Activated T-cell treated with anti-CD3 and anti-CD28 coated beads, Interleukin-2, amount 50 U/mL, for 24 hours (primary cell): Measurements from ENCODE around the gene PEX7.
A peak's percentile ranks its signal among the peaks of the same experiment; 100 is the strongest.
"Not testable (repeated sequence)": the region's sequence is repeated elsewhere in the genome, so short reads cannot be mapped to it uniquely, and the experiment has no call there.

Experiments used
- DNase-seq: peaks from one replicate; pipeline ENCODE4 v3.0.0-alpha.2; 2020
- H3K27ac Mint-ChIP-seq: 2 replicates; pipeline ENCODE4 v1.8.0; 2020; ENCODE audit warnings: mild to moderate bottlenecking, mixed read lengths
- H3K27me3 Mint-ChIP-seq: 2 replicates; pipeline ENCODE4 v1.8.0; 2020; ENCODE audit warnings: mixed read lengths
- H3K36me3 Mint-ChIP-seq: 2 replicates; pipeline ENCODE4 v1.8.0; 2020; ENCODE audit warnings: low read depth, mixed read lengths
- H3K4me1 Mint-ChIP-seq: 2 replicates; pipeline ENCODE4 v1.8.0; 2020; ENCODE audit warnings: low read depth, mixed read lengths
- H3K4me3 Mint-ChIP-seq: 2 replicates; pipeline ENCODE4 v1.8.0; 2020; ENCODE audit warnings: mild to moderate bottlenecking, moderate library complexity, mixed read lengths
- H3K9me3 Mint-ChIP-seq: 2 replicates; pipeline ENCODE4 v1.8.0; 2020; ENCODE audit warnings: mixed read lengths

Gene PEX7

DNA sequence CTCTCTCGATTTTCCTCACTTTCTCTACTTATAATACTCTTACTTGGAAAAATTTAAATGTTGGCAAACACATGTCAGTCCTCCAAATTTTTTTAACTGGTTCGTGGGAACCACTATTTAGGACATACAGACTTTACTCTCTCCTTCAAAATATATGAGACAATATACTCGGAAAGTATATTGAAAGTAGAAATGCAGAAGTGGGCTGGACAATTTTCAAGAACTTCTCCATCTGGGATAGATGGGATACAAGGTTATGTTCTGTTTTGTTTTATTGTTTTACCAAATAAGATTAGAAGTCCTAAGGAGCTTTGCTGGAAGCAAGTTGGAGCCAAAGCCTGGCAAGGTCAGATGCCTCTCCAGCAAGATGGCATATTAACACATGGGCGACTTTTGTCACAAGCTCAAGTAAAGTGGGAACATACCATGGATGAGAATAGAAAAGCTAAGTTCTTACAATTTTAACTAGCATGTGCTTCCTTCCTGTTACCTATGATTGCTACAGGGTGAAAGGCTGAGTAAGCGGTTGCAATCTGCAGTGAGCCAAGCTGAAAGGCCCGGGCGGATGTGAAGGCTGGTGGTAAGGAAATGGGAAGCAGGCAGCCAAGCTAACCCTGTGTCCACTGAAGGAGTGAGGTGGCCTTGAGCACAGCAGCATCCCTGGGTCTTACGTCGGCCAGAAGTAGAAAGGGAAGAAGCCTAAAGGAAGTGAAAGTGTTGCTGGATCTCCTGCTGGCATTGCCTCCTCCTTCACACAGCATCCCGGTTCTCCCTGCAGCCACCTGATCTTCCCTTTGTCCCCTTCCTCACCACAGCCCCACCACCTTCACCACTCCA, 37.3 kb upstream of the PEX7 start:
- peak; percentile 52 for DNase-seq
- H3K4me3 Mint-ChIP-seq = peak overlapping the region; percentile 63

DNA sequence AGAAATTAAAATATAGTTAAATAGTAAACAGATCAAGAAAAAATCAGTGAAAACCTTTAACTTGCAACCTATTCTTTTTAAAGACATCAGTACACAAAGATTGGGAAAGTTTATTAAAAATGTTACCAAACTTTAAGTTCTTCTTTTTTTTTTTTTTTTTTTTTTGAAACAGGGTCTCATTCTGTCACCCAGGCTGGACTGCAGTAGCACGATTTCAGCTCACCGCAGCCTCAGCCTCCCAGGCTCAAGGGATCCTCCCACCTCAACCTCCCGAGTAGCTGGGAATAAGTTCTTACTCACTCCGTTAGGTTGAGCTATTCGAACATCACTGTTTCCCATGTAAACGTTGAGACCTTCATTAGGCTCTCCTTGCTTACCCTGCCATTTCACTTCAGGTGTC, 35.7 kb upstream of the PEX7 start:
- H3K27me3 Mint-ChIP-seq = no peaks in the 10 kb centered on the region
- H3K27ac Mint-ChIP-seq = no peak overlapping the region
- H3K36me3 Mint-ChIP-seq = peaks cover 21% of the 10 kb centered on the region
- no peak overlapping the region for H3K4me3 Mint-ChIP-seq
- no peaks in the 10 kb centered on the region for H3K9me3 Mint-ChIP-seq
- H3K4me1 Mint-ChIP-seq = peaks cover 86% of the 10 kb centered on the region
- no peak for DNase-seq

More for the DNA sequence above, 37.3 kb upstream of the PEX7 start:
- Mint-ChIP-seq H3K9me3 (no peaks in the 10 kb centered on the region), H3K27ac (peak overlapping the region; percentile 90), H3K36me3 (peaks cover 18% of the 10 kb centered on the region), H3K27me3 (no peaks in the 10 kb centered on the region), H3K4me1 (peaks cover 76% of the 10 kb centered on the region)

DNA sequence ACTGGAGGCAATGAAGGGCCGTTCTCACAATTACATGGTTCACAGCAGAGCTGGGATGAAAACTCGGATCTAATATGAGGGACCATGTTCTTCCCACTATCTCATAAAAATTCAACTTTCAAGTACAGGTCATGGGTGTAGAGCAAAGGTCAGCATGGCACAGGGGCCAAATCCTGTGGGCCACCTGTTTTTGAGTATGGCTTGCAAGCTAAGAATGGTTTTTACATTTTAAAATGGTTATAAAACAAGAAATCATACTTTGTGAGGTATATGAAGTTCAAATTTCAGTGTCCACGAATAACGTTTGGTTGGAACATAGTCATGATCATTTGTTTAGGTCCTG, 34.7 kb upstream of the PEX7 start:
- Mint-ChIP-seq H3K9me3 (no peaks in the 10 kb centered on the region), H3K36me3 (peaks cover 20% of the 10 kb centered on the region), H3K4me3 (peak overlapping the region; percentile 64), H3K27ac (peak overlapping the region; percentile 93), H3K4me1 (peaks cover 78% of the 10 kb centered on the region), H3K27me3 (no peaks in the 10 kb centered on the region)
- DNase-seq = no peak

DNA sequence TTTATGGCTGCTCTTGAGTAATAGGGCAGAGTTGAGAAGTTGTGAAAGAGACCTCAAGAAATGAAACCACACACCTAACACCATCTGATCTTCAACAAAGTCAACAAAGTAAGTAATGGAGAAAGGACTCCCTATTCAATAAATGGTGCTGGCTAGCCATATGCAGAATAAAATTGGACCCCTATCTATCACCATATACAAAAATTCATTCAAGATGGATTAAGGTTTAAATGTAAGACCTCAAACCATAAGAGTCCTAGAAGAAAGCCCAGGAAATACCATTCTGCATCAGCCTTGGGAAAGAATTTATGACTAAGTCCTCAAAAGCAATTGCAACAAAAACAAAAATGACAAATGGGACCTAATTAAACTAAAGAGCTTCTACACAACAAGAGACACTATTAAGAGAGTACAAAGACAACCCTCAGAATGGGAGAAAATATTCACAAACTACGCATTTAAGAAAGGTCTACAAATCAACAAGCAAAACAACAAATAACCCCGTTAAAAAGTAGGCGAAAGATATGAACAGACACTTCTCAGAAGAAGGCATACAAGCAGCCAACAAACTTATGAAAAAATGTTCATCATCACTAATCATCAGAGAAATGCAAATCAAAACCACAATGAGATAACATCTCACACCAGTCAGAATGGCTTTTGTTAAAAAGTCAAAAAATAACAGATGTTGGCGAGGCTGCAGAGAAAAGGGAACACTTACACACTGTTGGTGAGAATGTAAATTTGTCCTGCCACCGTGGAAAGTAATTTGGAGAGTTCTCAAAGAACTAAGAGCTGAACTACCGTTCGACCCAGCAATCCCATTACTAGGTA, 34.1 kb upstream of the PEX7 start:
- peak overlapping the region; percentile 93 for H3K27ac Mint-ChIP-seq
- H3K36me3 Mint-ChIP-seq = peaks cover 22% of the 10 kb centered on the region
- H3K4me3 Mint-ChIP-seq = peak overlapping the region; percentile 64
- DNase-seq = no peak
- no peaks in the 10 kb centered on the region for H3K27me3 Mint-ChIP-seq
- H3K9me3 Mint-ChIP-seq = no peaks in the 10 kb centered on the region
- H3K4me1 Mint-ChIP-seq = peaks cover 76% of the 10 kb centered on the region

DNA sequence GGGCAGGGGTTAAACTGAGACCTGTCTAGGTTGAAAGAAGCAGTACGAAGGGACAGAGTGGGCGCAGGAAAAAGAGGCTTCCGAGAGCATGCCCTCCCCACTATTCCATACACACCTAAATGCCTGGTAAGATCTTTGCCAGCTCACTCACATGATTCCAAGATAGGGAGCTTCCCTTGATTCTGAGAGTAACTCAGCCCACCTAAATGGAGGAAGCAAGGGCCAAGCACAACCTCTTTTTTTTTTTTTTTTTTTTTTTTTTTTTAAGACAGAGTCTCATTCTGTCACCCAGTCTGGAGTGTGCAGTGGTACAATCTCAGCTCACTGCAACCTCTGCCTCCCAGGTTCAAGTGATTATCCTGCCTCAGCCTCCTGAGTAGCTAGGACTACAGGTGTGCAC, 33.0 kb upstream of the PEX7 start:
- not testable (repeated sequence) for H3K27me3 Mint-ChIP-seq, H3K9me3 Mint-ChIP-seq, DNase-seq
- Mint-ChIP-seq H3K27ac (peak overlapping the region; percentile 71), H3K4me1 (peaks cover 68% of the 10 kb centered on the region), H3K36me3 (peaks cover 13% of the 10 kb centered on the region), H3K4me3 (peak overlapping the region; percentile 93)

DNA sequence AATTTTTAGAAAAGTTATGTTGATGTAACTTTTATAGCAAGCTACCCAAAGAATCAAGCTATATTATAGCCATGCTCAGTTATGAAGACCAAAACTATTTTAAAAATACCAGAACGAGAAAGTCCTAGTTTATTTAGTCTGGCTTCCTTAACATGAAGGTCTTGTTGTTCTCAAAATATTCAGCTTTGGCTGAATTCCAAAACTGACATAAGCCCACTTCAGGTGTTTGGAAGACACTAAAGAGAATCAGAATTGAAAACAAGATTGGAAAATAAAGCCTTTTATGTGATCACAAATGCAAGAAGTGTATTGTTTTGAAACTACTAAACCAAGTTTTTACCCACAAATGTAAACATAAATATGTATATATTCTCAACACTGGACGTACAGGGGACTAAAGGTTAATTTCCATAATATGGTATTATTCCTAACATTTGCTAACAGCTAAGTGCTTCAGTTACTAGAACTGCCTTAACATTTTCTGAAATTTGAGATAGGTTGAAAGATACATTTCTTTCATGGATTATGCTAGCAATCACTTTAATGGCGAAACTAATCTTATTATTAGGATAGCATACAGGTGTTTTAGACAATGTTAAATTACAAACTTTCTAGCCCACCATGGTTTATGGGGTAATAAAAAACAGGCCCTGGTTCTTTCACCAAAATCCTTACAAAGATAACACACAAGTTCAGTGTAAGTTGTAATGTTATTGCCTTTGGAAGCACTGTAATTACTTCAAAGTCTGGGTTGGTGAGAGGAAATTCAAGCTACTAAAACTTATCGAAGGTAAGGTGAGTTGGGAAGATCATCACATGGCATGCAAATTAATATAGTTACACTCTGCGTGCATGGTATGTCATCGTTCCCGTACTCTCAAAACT, 31.7 kb upstream of the PEX7 start:
- peak overlapping the region; percentile 90 for H3K27ac Mint-ChIP-seq
- H3K4me3 Mint-ChIP-seq = peak overlapping the region; percentile 93
- H3K36me3 Mint-ChIP-seq = peaks cover 9% of the 10 kb centered on the region
- no peaks in the 10 kb centered on the region for H3K27me3 Mint-ChIP-seq
- no peak for DNase-seq
- peaks cover 56% of the 10 kb centered on the region for H3K4me1 Mint-ChIP-seq
- no peaks in the 10 kb centered on the region for H3K9me3 Mint-ChIP-seq

DNA sequence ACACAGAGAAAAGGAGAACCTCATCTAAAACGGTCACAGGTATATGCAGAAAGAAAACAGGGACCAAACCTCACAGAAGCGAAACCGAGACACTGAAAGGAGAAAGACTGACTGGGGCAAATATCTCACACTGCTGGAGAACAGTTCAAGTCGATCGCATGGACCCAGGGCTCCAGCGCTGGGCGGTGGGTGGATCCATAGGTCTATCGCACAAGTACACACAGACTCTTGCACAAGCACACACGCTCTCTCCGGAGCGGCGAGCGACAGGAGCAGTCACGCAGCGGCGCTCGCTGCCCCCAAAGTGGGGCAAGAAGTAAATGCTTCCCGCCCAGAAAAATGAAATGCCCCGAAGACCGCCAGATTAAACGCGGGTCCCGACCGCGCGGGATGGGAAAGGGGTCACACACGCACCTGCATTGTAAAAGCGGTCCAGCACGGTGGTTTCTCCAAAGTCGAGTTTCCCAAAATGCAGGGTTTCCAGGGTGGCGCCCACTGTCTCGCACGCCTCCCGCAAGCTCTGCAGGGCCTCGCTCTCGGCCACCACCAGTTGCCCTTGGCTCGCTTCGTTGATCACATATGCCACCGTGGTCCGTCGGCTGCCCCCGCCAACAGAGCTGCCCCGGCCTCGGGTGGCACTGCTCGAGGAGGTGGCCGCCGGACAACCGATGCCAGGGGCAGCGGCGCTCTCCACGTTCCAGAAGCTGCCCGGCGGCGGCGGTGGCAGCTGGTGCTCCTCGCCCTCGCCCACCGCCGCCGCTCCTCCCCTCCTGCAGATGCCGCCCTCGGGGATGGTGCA, 30.9 kb upstream of the PEX7 start:
- Mint-ChIP-seq H3K4me3 (peak overlapping the region; percentile 93), H3K27me3 (no peaks in the 10 kb centered on the region), H3K36me3 (peaks cover 9% of the 10 kb centered on the region), H3K4me1 (peaks cover 50% of the 10 kb centered on the region), H3K27ac (peak overlapping the region; percentile 90), H3K9me3 (no peaks in the 10 kb centered on the region)
- DNase-seq = peak; percentile 69

DNA sequence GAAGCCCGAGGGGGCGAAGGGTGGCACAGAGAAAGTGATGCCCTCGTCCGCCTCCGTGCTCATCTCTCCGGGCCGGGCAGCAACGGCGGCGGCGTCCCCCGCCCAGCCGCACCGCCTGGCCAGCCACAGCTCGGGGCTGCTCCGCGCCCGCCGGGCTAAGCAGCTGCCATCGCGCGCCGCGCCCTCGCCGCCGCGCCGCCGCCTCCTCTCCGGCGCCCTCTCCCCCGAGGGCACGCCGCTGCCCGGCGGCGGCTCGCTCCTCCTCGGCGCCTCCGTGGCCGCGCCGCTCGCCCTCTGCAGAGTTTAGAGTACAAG, 30.3 kb upstream of the PEX7 start:
- peaks cover 46% of the 10 kb centered on the region for H3K4me1 Mint-ChIP-seq

DNA sequence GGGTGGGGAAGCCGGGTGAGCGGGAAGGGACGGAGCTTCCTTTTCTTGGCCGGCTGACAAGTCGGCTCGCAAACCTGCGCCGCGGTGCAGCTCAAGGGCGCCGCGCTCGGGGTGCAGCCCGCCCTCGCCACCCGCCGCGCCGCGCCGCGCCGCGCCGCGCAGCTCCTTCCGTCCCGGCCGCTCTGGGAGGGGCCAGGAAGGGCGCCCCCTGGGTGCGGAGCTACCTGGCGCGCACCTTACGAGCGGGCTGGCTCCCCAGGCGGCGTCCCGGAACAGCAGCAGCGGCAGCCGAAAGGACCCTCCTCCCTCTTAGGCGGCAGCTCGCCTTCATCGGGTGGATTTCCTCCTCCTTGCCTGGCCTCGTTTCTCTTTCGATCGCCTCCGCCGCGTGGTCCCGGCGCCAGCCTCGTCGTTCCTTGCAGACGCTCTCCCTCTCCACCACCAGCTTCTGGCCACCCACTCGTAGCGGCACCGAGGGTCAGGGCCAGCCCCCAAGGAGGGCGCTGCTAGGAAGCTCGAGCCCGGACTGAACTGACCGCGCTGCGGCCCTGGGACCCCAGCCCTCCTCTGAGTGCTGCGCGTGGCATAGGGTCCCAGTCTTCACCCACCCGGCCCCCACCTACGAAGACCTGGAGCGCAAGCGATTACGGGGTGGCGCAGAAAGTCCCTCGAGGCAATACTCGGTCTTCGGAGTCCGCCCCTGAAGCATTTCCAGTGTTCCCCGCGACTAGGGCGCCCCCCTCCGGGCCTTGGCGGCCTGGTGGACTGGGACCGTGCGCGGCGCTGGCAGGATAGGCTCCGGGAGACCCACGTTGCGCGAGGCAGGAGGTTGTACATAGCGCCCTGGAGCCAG, 29.8 kb upstream of the PEX7 start, which contains the start of gene MAP3K5:
Gene MAP3K5, minus strand, starts transcription at position 68 of the 853 bp plus-strand sequence. CDS start 320 bp downstream, outside the sequence.
- Mint-ChIP-seq H3K4me1 (peaks cover 41% of the 10 kb centered on the region), H3K27me3 (no peaks in the 10 kb centered on the region), H3K27ac (peak within 1 kb of the TSS; percentile 95), H3K9me3 (no peaks in the 10 kb centered on the region), H3K36me3 (peaks cover 9% of the 10 kb centered on the region), H3K4me3 (peak within 1 kb of the TSS; percentile 93)
- DNase-seq = peak; percentile 98

More for the DNA sequence above, 30.3 kb upstream of the PEX7 start:
- no peak overlapping the region for H3K27ac Mint-ChIP-seq
- peak overlapping the region; percentile 93 for H3K4me3 Mint-ChIP-seq
- no peaks in the 10 kb centered on the region for H3K9me3 Mint-ChIP-seq
- no peak for DNase-seq
- H3K36me3 Mint-ChIP-seq = peaks cover 9% of the 10 kb centered on the region
- H3K27me3 Mint-ChIP-seq = no peaks in the 10 kb centered on the region

DNA sequence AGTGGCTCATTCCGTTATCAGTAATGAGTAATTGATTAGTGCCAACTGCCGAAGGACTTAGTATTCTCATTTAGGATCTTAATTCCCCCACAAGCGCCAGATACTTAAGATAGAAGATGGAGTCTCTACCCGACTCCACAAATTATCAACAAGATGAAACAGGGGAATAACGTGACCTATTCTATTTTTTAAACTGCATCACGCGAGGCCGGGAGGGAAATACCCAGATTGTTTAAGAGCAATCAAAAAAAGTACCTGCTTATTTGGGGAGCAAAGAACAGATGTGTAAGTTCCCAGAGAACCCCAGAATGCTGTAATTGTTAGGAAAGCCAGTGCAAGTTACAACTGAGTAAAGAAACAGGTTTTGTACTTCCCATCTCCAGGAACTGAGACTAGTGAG, 29.0 kb upstream of the PEX7 start:
- H3K4me3 Mint-ChIP-seq = peak overlapping the region; percentile 93
- no peaks in the 10 kb centered on the region for H3K9me3 Mint-ChIP-seq
- peak overlapping the region; percentile 95 for H3K27ac Mint-ChIP-seq
- H3K36me3 Mint-ChIP-seq = peaks cover 9% of the 10 kb centered on the region
- peaks cover 33% of the 10 kb centered on the region for H3K4me1 Mint-ChIP-seq
- DNase-seq = no peak
- H3K27me3 Mint-ChIP-seq = no peaks in the 10 kb centered on the region

DNA sequence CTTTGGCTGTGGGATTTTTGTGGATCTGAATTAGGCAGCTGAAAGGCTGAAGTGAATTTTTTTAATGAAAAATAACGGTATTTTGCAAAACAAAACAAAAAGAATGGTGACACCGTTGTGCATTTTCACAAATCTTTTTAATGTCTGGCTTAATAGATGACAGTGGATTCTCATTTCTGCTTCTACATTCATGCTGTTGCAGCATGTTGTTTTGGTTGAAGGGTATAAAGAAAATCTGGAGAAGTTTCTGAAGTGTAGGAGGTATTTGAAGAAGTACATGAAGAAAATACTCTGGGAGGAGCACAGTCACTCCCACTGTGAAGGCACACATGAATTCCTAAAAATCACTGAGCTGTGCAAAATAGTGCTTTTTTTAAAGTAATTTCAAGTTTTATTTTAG, 27.0 kb upstream of the PEX7 start:
- Mint-ChIP-seq H3K27me3 (peaks cover 2% of the 10 kb centered on the region), H3K4me3 (no peak overlapping the region), H3K36me3 (peaks cover 9% of the 10 kb centered on the region), H3K4me1 (peaks cover 18% of the 10 kb centered on the region), H3K9me3 (no peaks in the 10 kb centered on the region), H3K27ac (no peak overlapping the region)
- no peak for DNase-seq

DNA sequence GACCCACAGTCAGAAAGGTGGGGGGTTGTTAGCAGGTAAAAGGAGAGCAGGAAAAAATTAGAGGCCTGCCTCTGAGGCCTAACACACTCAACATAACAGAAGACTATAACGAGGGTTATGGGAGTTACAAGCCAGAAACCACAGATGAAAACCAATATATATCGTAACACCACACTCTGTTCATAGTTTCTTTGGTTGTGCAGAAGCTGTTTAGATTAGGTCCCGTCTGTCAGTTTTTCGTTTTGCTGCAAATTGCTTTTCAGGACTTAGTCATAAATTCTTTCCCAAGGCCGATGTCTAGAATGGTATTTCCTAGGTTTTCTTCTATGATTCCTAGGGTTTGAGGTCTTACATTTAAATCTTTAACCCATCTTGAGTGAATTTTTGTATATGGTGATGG, 26.4 kb upstream of the PEX7 start:
- H3K4me1 Mint-ChIP-seq = peaks cover 12% of the 10 kb centered on the region
- no peak overlapping the region for H3K4me3 Mint-ChIP-seq
- no peak overlapping the region for H3K27ac Mint-ChIP-seq
- peaks cover 5% of the 10 kb centered on the region for H3K27me3 Mint-ChIP-seq
- no peaks in the 10 kb centered on the region for H3K9me3 Mint-ChIP-seq
- no peak for DNase-seq
- H3K36me3 Mint-ChIP-seq = peaks cover 8% of the 10 kb centered on the region

DNA sequence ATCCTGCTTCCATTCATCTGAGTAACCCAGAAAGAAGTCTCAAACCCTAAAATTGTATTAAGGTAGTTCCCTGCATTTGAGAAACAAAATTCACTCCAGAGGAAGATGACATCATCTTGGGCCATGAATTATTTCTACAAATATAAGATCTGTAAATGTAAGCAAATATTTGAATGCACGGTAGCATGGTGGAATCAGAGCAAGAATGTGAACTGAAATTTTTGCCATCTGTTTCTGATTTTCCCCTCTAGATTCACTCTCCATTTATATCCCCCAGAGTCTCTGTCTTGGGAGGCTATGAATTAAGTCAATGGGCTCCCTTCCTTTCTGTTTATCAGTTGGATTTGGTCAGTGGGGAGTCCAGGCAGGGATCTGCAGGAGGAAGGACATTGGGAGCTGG, 24.3 kb upstream of the PEX7 start:
- DNase-seq = no peak
- Mint-ChIP-seq H3K27me3 (peaks cover 5% of the 10 kb centered on the region), H3K9me3 (no peaks in the 10 kb centered on the region), H3K4me3 (no peak overlapping the region), H3K36me3 (no peaks in the 10 kb centered on the region), H3K27ac (no peak overlapping the region), H3K4me1 (peaks cover 5% of the 10 kb centered on the region)
